Measurements from ENCODE around the gene SNCAIP.
"Not testable (repeated sequence)": the region's sequence is repeated elsewhere in the genome, so short reads cannot be mapped to it uniquely, and the experiment has no call there.

Gene SNCAIP

GRCh38 chr5:122377026-122377425 is 65.0 kb downstream of the SNCAIP start:
- DNase-seq (ENCODE audit: insufficient read length, low spot score) = no peak
- no peak for TF ChIP-seq CTCF (IDR thresholded peaks at IDR 0.05; ENCODE audit: insufficient read depth, missing control alignments)
- no peak for FAIRE-seq

GRCh38 chr5:122382938-122383337 is 70.9 kb downstream of the SNCAIP start:
- FAIRE-seq; DNase-seq (ENCODE audit: insufficient read length, low spot score): not testable (repeated sequence)

GRCh38 chr5:122384739-122385235 is 72.8 kb downstream of the SNCAIP start:
- FAIRE-seq (no peak), DNase-seq (ENCODE audit: insufficient read length, low spot score) (no peak)
- no peak for TF ChIP-seq CTCF (IDR thresholded peaks at IDR 0.05; ENCODE audit: insufficient read depth, missing control alignments)

GRCh38 chr5:122385286-122385685 is 73.2 kb downstream of the SNCAIP start:
- FAIRE-seq (no peak), DNase-seq (ENCODE audit: insufficient read length, low spot score) (no peak)
- no peak for TF ChIP-seq CTCF (IDR thresholded peaks at IDR 0.05; ENCODE audit: insufficient read depth, missing control alignments)

- FAIRE-seq (no peak), DNase-seq (ENCODE audit: insufficient read length, low spot score) (no peak)
- no peak for TF ChIP-seq CTCF (IDR thresholded peaks at IDR 0.05; ENCODE audit: insufficient read depth, missing control alignments)
These were observed 73.8 kb downstream of the SNCAIP start for GRCh38 chr5:122385808-122386207.

GRCh38 chr5:122390154-122390553 is 78.1 kb downstream of the SNCAIP start:
- FAIRE-seq (no peak), DNase-seq (ENCODE audit: insufficient read length, low spot score) (no peak)
- no peak for TF ChIP-seq CTCF (IDR thresholded peaks at IDR 0.05; ENCODE audit: insufficient read depth, missing control alignments)

GRCh38 chr5:122390694-122391093 is 78.7 kb downstream of the SNCAIP start:
- no peak for TF ChIP-seq CTCF (IDR thresholded peaks at IDR 0.05; ENCODE audit: insufficient read depth, missing control alignments)
- FAIRE-seq = no peak

GRCh38 chr5:122391621-122392020 is 79.6 kb downstream of the SNCAIP start:
- TF ChIP-seq CTCF (IDR thresholded peaks at IDR 0.05; ENCODE audit: insufficient read depth, missing control alignments) = no peak
- no peak for FAIRE-seq
- DNase-seq (ENCODE audit: insufficient read length, low spot score) = no peak

More at GRCh38 chr5:122390694-122391093, 78.7 kb downstream of the SNCAIP start:
- DNase-seq (ENCODE audit: insufficient read length, low spot score) = no peak

Data from D721Med (cell line).